Endothelial cell of umbilical vein (primary cell): Measurements from ENCODE around the gene SOX8. TPM values are rescaled to one million over a fixed set of nuclear protein-coding genes. Genes with fewer than 3 reads are reported as not detected.

Experiments used
- BruUV-seq: library from RNA; stranded (reverse); fragments of 400-500 nt; replicated peaks from 2 replicates; lab custom pipeline; 2021; lab: Mats Ljungman, UMichigan
- CTCF ChIA-PET: fragments of 300-600, 350-600 bp; sonication (Branson Sonifier 250); formaldehyde crosslinking; loops from one replicate; lab custom pipeline; 2021; ENCODE audit warnings: antibody characterized with exemption, inconsistent platforms; lab: Charles Lee
- POLR2A ChIA-PET: fragments of 300-600, 350-600 bp; sonication (Branson Sonifier 250); formaldehyde crosslinking; loops from one replicate; lab custom pipeline; 2021; ENCODE audit warnings: antibody characterized with exemption, inconsistent platforms; lab: Charles Lee
- DNase-seq: peaks from one replicate; pipeline ENCODE4 v3.0.0-alpha.2; 2011; ENCODE audit warnings: low read depth, low spot score
- FAIRE-seq: peaks from 2 replicates; lab custom pipeline; 2011; peaks lifted over from hg19 to GRCh38; lab: Jason Lieb, UNC
- H2AFZ ChIP-seq: 2 replicates; pipeline ENCODE4 v1.6.0; 2012; ENCODE audit warnings: low read depth, low read length, control low read depth, inconsistent platforms
- H3K27ac ChIP-seq: 2 replicates; pipeline ENCODE4 v1.5.1; 2011; ENCODE audit warnings: low read depth, mild to moderate bottlenecking, control low read depth, low read length, moderate library complexity; ENCODE audit not compliant: insufficient read depth
- H3K27me3 ChIP-seq, 2 experiments: 2 replicates each; pipeline versions ENCODE4 v1.6.0 to v1.6.1; 2011; ENCODE audit warnings: low read length in 2 of 2, mixed read lengths in 1 of 2; ENCODE audit not compliant: control insufficient read depth in 2 of 2, insufficient read depth in 2 of 2
- H3K36me3 ChIP-seq, 2 experiments: 2 replicates in 1 of 2; 3 replicates in 1 of 2; pipeline ENCODE4 v1.5.1; 2011; ENCODE audit warnings: low read length in 2 of 2, mild to moderate bottlenecking in 1 of 2, moderate library complexity in 1 of 2; ENCODE audit not compliant: control insufficient read depth in 2 of 2, insufficient read depth in 2 of 2; ENCODE audit errors: extremely low read depth in 1 of 2
- H3K4me1 ChIP-seq: 3 replicates; pipeline ENCODE4 v1.5.1; 2011; ENCODE audit warnings: mild to moderate bottlenecking, low read length; ENCODE audit not compliant: control insufficient read depth, insufficient read depth; ENCODE audit errors: extremely low read depth
- H3K4me2 ChIP-seq: 2 replicates; pipeline ENCODE4 v1.6.1; 2011; ENCODE audit warnings: low read length, control low read depth, mixed read lengths; ENCODE audit not compliant: insufficient read depth
- H3K4me3 ChIP-seq, 3 experiments: fragments of 200-600 bp in 1 of 3; sonication (generic), shearing (Covaris generic) in 1 of 3; replicated peaks in 1 of 3; 2 replicates each; pipeline ENCODE4 v1.5.1; 2011 to 2016; ENCODE audit warnings: control low read depth in 3 of 3, low read length in 3 of 3, mild to moderate bottlenecking in 2 of 3, inconsistent platforms in 1 of 3, low read depth in 1 of 3, moderate library complexity in 1 of 3; ENCODE audit not compliant: insufficient read depth in 1 of 3
- H3K79me2 ChIP-seq: 2 replicates; pipeline ENCODE4 v1.6.0; 2012; ENCODE audit warnings: low read length, inconsistent platforms; ENCODE audit not compliant: control insufficient read depth, insufficient read depth
- H3K9ac ChIP-seq: replicated peaks from 2 replicates; pipeline ENCODE3; 2011; ENCODE audit warnings: low read length, control low read depth; ENCODE audit not compliant: insufficient read depth; ENCODE audit errors: extremely low read depth
- H3K9me1 ChIP-seq: replicated peaks from 3 replicates; pipeline ENCODE4 v1.6.0; 2011; ENCODE audit warnings: mild to moderate bottlenecking, low read length; ENCODE audit not compliant: control insufficient read depth, insufficient read depth; ENCODE audit errors: extremely low read depth
- H3K9me3 ChIP-seq: replicated peaks from 2 replicates; pipeline ENCODE4 v1.5.1; 2012; ENCODE audit warnings: low read length, inconsistent platforms; ENCODE audit not compliant: control insufficient read depth, insufficient read depth
- H4K20me1 ChIP-seq: replicated peaks from 2 replicates; pipeline ENCODE3; 2011; ENCODE audit warnings: mild to moderate bottlenecking, low read length; ENCODE audit not compliant: control insufficient read depth, insufficient read depth; ENCODE audit errors: extremely low read depth
- EZH2 ChIP-seq: IDR thresholded peaks from 2 replicates; pipeline ENCODE4 v1.6.1; 2012; ENCODE audit warnings: borderline replicate concordance, low read depth, mild to moderate bottlenecking, moderate library complexity, low read length, inconsistent platforms; ENCODE audit not compliant: severe bottlenecking
- FOS ChIP-seq: IDR thresholded peaks from 2 replicates; pipeline ENCODE4 v1.6.1; 2011; ENCODE audit warnings: mild to moderate bottlenecking, low read length, moderate library complexity, borderline replicate concordance; ENCODE audit not compliant: insufficient read depth
- GATA2 ChIP-seq: IDR thresholded peaks from 2 replicates; pipeline ENCODE4 v1.7.0; 2011; ENCODE audit warnings: low read depth, mild to moderate bottlenecking, moderate library complexity, mixed read lengths, low read length; ENCODE audit not compliant: insufficient read length, insufficient read depth
- JUN ChIP-seq: IDR thresholded peaks from 2 replicates; pipeline ENCODE4 v1.6.1; 2011; ENCODE audit warnings: borderline replicate concordance, low read depth; ENCODE audit not compliant: insufficient read length, insufficient read depth
- MAX ChIP-seq: IDR thresholded peaks from 2 replicates; pipeline ENCODE4 v1.6.1; 2011; ENCODE audit not compliant: insufficient read depth, insufficient read length
- MYC ChIP-seq: IDR thresholded peaks from one replicate; pipeline ENCODE4 v1.6.1; 2011; ENCODE audit warnings: mild to moderate bottlenecking, low read depth, low read length
- POLR2AphosphoS5 ChIP-seq: IDR thresholded peaks from 2 replicates; pipeline ENCODE4 v1.6.1; 2012; ENCODE audit warnings: low read depth, mild to moderate bottlenecking, control low read depth, low read length, moderate library complexity; ENCODE audit not compliant: insufficient read depth
- dilution Hi-C: fragments of 300-500 bp; cut with MboI; formaldehyde crosslinking; loops from one replicate; pipeline ENCODE4 v1.15.0; 2019; ENCODE audit warnings: low sequenced_read_pairs; ENCODE audit not compliant: extremely low pct_ligation_motif_present
- intact Hi-C: fragments of 100-400 bp; cut with micrococcal nuclease; formaldehyde crosslinking; loops from one replicate; pipeline ENCODE4 v1.10.0; 2022
- polyA plus RNA-seq, 4 experiments: library from polyadenylated mRNA; depleted of rRNA in 3 of 4; stranded (reverse) in 3 of 4; unstranded in 1 of 4; fragments of >200 nt; gene quantifications; 2 replicates each; pipeline versions ENCODE4 v1.2.1 to v1.2.3, GENCODE V29; 2011 to 2012; ENCODE audit warnings: missing spikeins in 1 of 4
- total RNA-seq: library from RNA; stranded (reverse); gene quantifications from 2 replicates; pipeline ENCODE4 v1.2.3, GENCODE V29; 2021

Gene SOX8
- total and polyA plus RNA-seq, 2 donors (not counting 3 experiments of a cell fraction or from before 2014, with no cell fraction given), result 0.52 to 0.53 TPM

GRCh38 chr16:1012722-1013592 lies 31.4 kb downstream of the SOX8 start:
- DNase-seq (no peak), FAIRE-seq (no peak)
- Histone ChIP-seq H3K4me3 (no peak overlapping the region), H4K20me1 (no peaks in the 10 kb centered on the region), H3K9me3 (no peaks in the 10 kb centered on the region), H2AFZ (no peak overlapping the region), H3K27me3 (no peaks in the 10 kb centered on the region), H3K79me2 (no peaks in the 10 kb centered on the region), H3K27ac (no peak overlapping the region), H3K9ac (no peak overlapping the region), H3K4me1 (no peaks in the 10 kb centered on the region), H3K9me1 (no peaks in the 10 kb centered on the region), H3K4me2 (no peak overlapping the region), H3K36me3 (no peaks in the 10 kb centered on the region)
- intact Hi-C loops, result no loop called here
- POLR2A ChIA-PET, result no interaction called here
- dilution Hi-C loops, result no loop called here
- CTCF ChIA-PET, result no interaction called here
- TF ChIP-seq JUN, result no peak
- TF ChIP-seq EZH2, result no peak
- no peak for TF ChIP-seq GATA2
- no peak for TF ChIP-seq MAX
- no peak for TF ChIP-seq POLR2AphosphoS5
- no peak for TF ChIP-seq MYC
- TF ChIP-seq FOS, result no peak
- no TSS peak for BruUV-seq
